ENCODE data around the gene PRTFDC1. TPM values are rescaled to one million over a fixed set of nuclear protein-coding genes. Genes with fewer than 3 reads are reported as not detected.

PRTFDC1 gene
- total and polyA plus RNA-seq, 5 donors from 2014 or later, result 0.37 to 1.6 (median 1.3) TPM; not detected in 2

- Mint-ChIP-seq H3K36me3 (no peaks in the 10 kb centered on the region), H3K4me3 (peak overlapping the region in 3 of 4 donors; percentile 14 to 34 (median 22)), H3K27me3 (no peaks in the 10 kb centered on the region), H3K27ac (peak overlapping the region; percentile 30 to 85 (median 52)), H3K4me1 (peaks cover 9 to 49% (median 23%) of the 10 kb centered on the region in 4 donors), H3K9me3 (peaks cover 0 to 3% (median 0%) of the 10 kb centered on the region in 7 donors)
- ATAC-seq (ENCODE audit: low read depth in 2 of 2) (no peak), DNase-seq (no peak)
- no peaks in the 10 kb centered on the region for H3K27me3 ChIP-seq (ENCODE audit: control insufficient read depth, insufficient read depth, low read length)
- no peaks in the 10 kb centered on the region for H3K36me3 ChIP-seq (ENCODE audit: control insufficient read depth, insufficient read depth, low read length)
- H3K4me3 ChIP-seq (ENCODE audit: low read depth, low read length), result no peak overlapping the region
- H3K27ac ChIP-seq (ENCODE audit: insufficient read depth, low read length, poor library complexity, severe bottlenecking), result no peak overlapping the region
- H3K9me3 ChIP-seq (ENCODE audit: control insufficient read depth in 2 of 2, low read length in 2 of 2), result no peaks in the 10 kb centered on the region
- peaks cover 24% of the 10 kb centered on the region for H3K4me1 ChIP-seq (ENCODE audit: control insufficient read depth, insufficient read depth, low read length, poor library complexity, severe bottlenecking)
These were observed 69.2 kb downstream of the PRTFDC1 start for GRCh38 chr10:24883176-24883575.

GRCh38 chr10:24882047-24882698 is 70.2 kb downstream of the PRTFDC1 start:
- H3K27ac Mint-ChIP-seq, result peak overlapping the region in 2 of 3 donors; percentile 86 to 95
- peak overlapping the region in 3 of 4 donors; percentile 70 to 86 (median 73) for H3K4me3 Mint-ChIP-seq
- H3K27me3 ChIP-seq (ENCODE audit: control insufficient read depth, insufficient read depth, low read length), result no peaks in the 10 kb centered on the region
- no peaks in the 10 kb centered on the region for H3K36me3 ChIP-seq (ENCODE audit: control insufficient read depth, insufficient read depth, low read length)
- ATAC-seq (ENCODE audit: low read depth in 2 of 2) (peak; percentile 24 to 46), DNase-seq (peak in 2 of 3 donors; percentile 21 to 52)
- H3K4me3 ChIP-seq (ENCODE audit: low read depth, low read length), result peak overlapping the region; percentile 74
- H3K4me1 Mint-ChIP-seq, result peaks cover 3 to 39% (median 15%) of the 10 kb centered on the region in 4 donors
- peaks cover 14% of the 10 kb centered on the region for H3K4me1 ChIP-seq (ENCODE audit: control insufficient read depth, insufficient read depth, low read length, poor library complexity, severe bottlenecking)
- H3K9me3 ChIP-seq (ENCODE audit: control insufficient read depth in 2 of 2, low read length in 2 of 2), result no peaks in the 10 kb centered on the region
- H3K27me3 Mint-ChIP-seq, result no peaks in the 10 kb centered on the region
- H3K9me3 Mint-ChIP-seq, result peaks cover 0 to 2% (median 0%) of the 10 kb centered on the region in 7 donors
- H3K27ac ChIP-seq (ENCODE audit: insufficient read depth, low read length, poor library complexity, severe bottlenecking), result no peak overlapping the region
- H3K36me3 Mint-ChIP-seq, result no peaks in the 10 kb centered on the region

GRCh38 chr10:24879861-24880260 is 72.5 kb downstream of the PRTFDC1 start:
- H3K4me1 ChIP-seq (ENCODE audit: control insufficient read depth, insufficient read depth, low read length, poor library complexity, severe bottlenecking), result peaks cover 13% of the 10 kb centered on the region
- no peaks in the 10 kb centered on the region for H3K27me3 ChIP-seq (ENCODE audit: control insufficient read depth, insufficient read depth, low read length)
- Mint-ChIP-seq H3K27ac (peak overlapping the region in 1 of 3 donors; percentile 40), H3K4me3 (peak overlapping the region in 1 of 4 donors; percentile 51), H3K4me1 (peaks cover 3 to 32% (median 17%) of the 10 kb centered on the region in 4 donors), H3K36me3 (peaks cover 4% of the 10 kb centered on the region), H3K27me3 (no peaks in the 10 kb centered on the region), H3K9me3 (peaks cover 0 to 6% (median 3%) of the 10 kb centered on the region in 7 donors)
- ATAC-seq (ENCODE audit: low read depth in 2 of 2) (no peak), DNase-seq (no peak)
- no peak overlapping the region for H3K4me3 ChIP-seq (ENCODE audit: low read depth, low read length)
- no peak overlapping the region for H3K27ac ChIP-seq (ENCODE audit: insufficient read depth, low read length, poor library complexity, severe bottlenecking)
- peaks cover 0 to 5% of the 10 kb centered on the region in 2 experiments for H3K9me3 ChIP-seq (ENCODE audit: control insufficient read depth in 2 of 2, low read length in 2 of 2)
- no peaks in the 10 kb centered on the region for H3K36me3 ChIP-seq (ENCODE audit: control insufficient read depth, insufficient read depth, low read length)

- Histone ChIP-seq H3K4me1 (ENCODE audit: control insufficient read depth, insufficient read depth, low read length, poor library complexity, severe bottlenecking) (no peaks in the 10 kb centered on the region), H3K4me3 (ENCODE audit: low read depth, low read length) (no peak overlapping the region), H3K9me3 (ENCODE audit: control insufficient read depth in 2 of 2, low read length in 2 of 2) (peaks cover 0 to 7% of the 10 kb centered on the region in 2 experiments), H3K36me3 (ENCODE audit: control insufficient read depth, insufficient read depth, low read length) (no peaks in the 10 kb centered on the region), H3K27me3 (ENCODE audit: control insufficient read depth, insufficient read depth, low read length) (no peaks in the 10 kb centered on the region), H3K27ac (ENCODE audit: insufficient read depth, low read length, poor library complexity, severe bottlenecking) (no peak overlapping the region)
- Mint-ChIP-seq H3K27me3 (no peaks in the 10 kb centered on the region), H3K9me3 (peaks cover 0 to 10% (median 4%) of the 10 kb centered on the region in 7 donors), H3K4me1 (peaks cover 0 to 15% (median 9%) of the 10 kb centered on the region in 4 donors), H3K36me3 (peaks cover 4% of the 10 kb centered on the region), H3K4me3 (peak overlapping the region in 1 of 4 donors; percentile 29), H3K27ac (no peak overlapping the region)
- DNase-seq (no peak), ATAC-seq (ENCODE audit: low read depth in 2 of 2) (no peak)
These were observed 78.3 kb downstream of the PRTFDC1 start for GRCh38 chr10:24874133-24874532.

GRCh38 chr10:24873281-24873683 is 79.1 kb downstream of the PRTFDC1 start:
- H3K27me3 Mint-ChIP-seq, result no peaks in the 10 kb centered on the region
- H3K9me3 Mint-ChIP-seq, result peaks cover 0 to 10% (median 4%) of the 10 kb centered on the region in 7 donors
- DNase-seq, result no peak
- no peak overlapping the region for H3K4me3 Mint-ChIP-seq
- Histone ChIP-seq H3K27me3 (ENCODE audit: control insufficient read depth, insufficient read depth, low read length) (no peaks in the 10 kb centered on the region), H3K27ac (ENCODE audit: insufficient read depth, low read length, poor library complexity, severe bottlenecking) (no peak overlapping the region), H3K4me1 (ENCODE audit: control insufficient read depth, insufficient read depth, low read length, poor library complexity, severe bottlenecking) (no peaks in the 10 kb centered on the region), H3K4me3 (ENCODE audit: low read depth, low read length) (no peak overlapping the region), H3K9me3 (ENCODE audit: control insufficient read depth in 2 of 2, low read length in 2 of 2) (peaks cover 0 to 7% of the 10 kb centered on the region in 2 experiments), H3K36me3 (ENCODE audit: control insufficient read depth, insufficient read depth, low read length) (no peaks in the 10 kb centered on the region)
- H3K4me1 Mint-ChIP-seq, result peaks cover 0 to 15% (median 9%) of the 10 kb centered on the region in 4 donors
- peaks cover 4% of the 10 kb centered on the region for H3K36me3 Mint-ChIP-seq
- ATAC-seq (ENCODE audit: low read depth in 2 of 2), result no peak
- H3K27ac Mint-ChIP-seq, result peak overlapping the region in 1 of 3 donors; percentile 1

GRCh38 chr10:24872790-24873182 is 79.6 kb downstream of the PRTFDC1 start:
- peak overlapping the region in 1 of 3 donors; percentile 1 for H3K27ac Mint-ChIP-seq

GRCh38 chr10:24872049-24872789 is 80.2 kb downstream of the PRTFDC1 start:
- ATAC-seq (ENCODE audit: low read depth in 2 of 2), result no peak

More at GRCh38 chr10:24872790-24873182, 79.6 kb downstream of the PRTFDC1 start:
- Histone ChIP-seq H3K27me3 (ENCODE audit: control insufficient read depth, insufficient read depth, low read length) (no peaks in the 10 kb centered on the region), H3K4me3 (ENCODE audit: low read depth, low read length) (no peak overlapping the region), H3K36me3 (ENCODE audit: control insufficient read depth, insufficient read depth, low read length) (no peaks in the 10 kb centered on the region), H3K27ac (ENCODE audit: insufficient read depth, low read length, poor library complexity, severe bottlenecking) (no peak overlapping the region), H3K9me3 (ENCODE audit: control insufficient read depth in 2 of 2, low read length in 2 of 2) (peaks cover 0 to 7% of the 10 kb centered on the region in 2 experiments), H3K4me1 (ENCODE audit: control insufficient read depth, insufficient read depth, low read length, poor library complexity, severe bottlenecking) (no peaks in the 10 kb centered on the region)
- Mint-ChIP-seq H3K9me3 (peaks cover 0 to 10% (median 4%) of the 10 kb centered on the region in 7 donors), H3K36me3 (peaks cover 4% of the 10 kb centered on the region), H3K27me3 (no peaks in the 10 kb centered on the region), H3K4me3 (no peak overlapping the region), H3K4me1 (peaks cover 0 to 15% (median 9%) of the 10 kb centered on the region in 4 donors)
- ATAC-seq (ENCODE audit: low read depth in 2 of 2) (no peak), DNase-seq (no peak)

More at GRCh38 chr10:24872049-24872789, 80.2 kb downstream of the PRTFDC1 start:
- Mint-ChIP-seq H3K27ac (peak overlapping the region in 1 of 3 donors; percentile 63), H3K27me3 (peaks cover 2% of the 10 kb centered on the region), H3K36me3 (peaks cover 4% of the 10 kb centered on the region), H3K9me3 (peaks cover 0 to 10% (median 6%) of the 10 kb centered on the region in 7 donors), H3K4me3 (no peak overlapping the region), H3K4me1 (peaks cover 0 to 16% (median 10%) of the 10 kb centered on the region in 4 donors)
- no peak for DNase-seq
- no peak overlapping the region for H3K4me3 ChIP-seq (ENCODE audit: low read depth, low read length)
- H3K9me3 ChIP-seq (ENCODE audit: control insufficient read depth in 2 of 2, low read length in 2 of 2), result peaks cover 0 to 7% of the 10 kb centered on the region in 2 experiments
- H3K4me1 ChIP-seq (ENCODE audit: control insufficient read depth, insufficient read depth, low read length, poor library complexity, severe bottlenecking), result no peaks in the 10 kb centered on the region
- no peaks in the 10 kb centered on the region for H3K36me3 ChIP-seq (ENCODE audit: control insufficient read depth, insufficient read depth, low read length)
- no peaks in the 10 kb centered on the region for H3K27me3 ChIP-seq (ENCODE audit: control insufficient read depth, insufficient read depth, low read length)
- no peak overlapping the region for H3K27ac ChIP-seq (ENCODE audit: insufficient read depth, low read length, poor library complexity, severe bottlenecking)
